GM21360 (cell line): ENCODE results near the gene PTPRU.
"Not testable (repeated sequence)": the region's sequence is repeated elsewhere in the genome, so short reads cannot be mapped to it uniquely, and the experiment has no call there.

ENCODE experiments used
- ATAC-seq: cut with Tn5 transposase; IDR thresholded peaks from one replicate; pipeline ENCODE4 v1.9.1; 2021; ENCODE audit warnings: mild to moderate bottlenecking, moderate library complexity; ENCODE audit not compliant: unreplicated experiment

The PTPRU gene

GRCh38 chr1:29312469-29313461 lies 76.4 kb downstream of the PTPRU start:
- ATAC-seq: no peak

- not testable (repeated sequence) for ATAC-seq
These were observed 78.4 kb downstream of the PTPRU start for GRCh38 chr1:29314685-29315084.

- no peak for ATAC-seq
These were observed 78.9 kb downstream of the PTPRU start for GRCh38 chr1:29315262-29315661.

- ATAC-seq: no peak
These were observed 79.6 kb downstream of the PTPRU start for GRCh38 chr1:29315876-29316275.

- ATAC-seq: no peak
These were observed 81.0 kb downstream of the PTPRU start for GRCh38 chr1:29317063-29317915.

- ATAC-seq: no peak
These were observed 81.7 kb downstream of the PTPRU start for GRCh38 chr1:29317916-29318530.

- no peak for ATAC-seq
These were observed 82.4 kb downstream of the PTPRU start for GRCh38 chr1:29318724-29319123.

- ATAC-seq: no peak
These were observed 83.2 kb downstream of the PTPRU start for GRCh38 chr1:29319300-29320110.

- ATAC-seq: no peak
These were observed 84.0 kb downstream of the PTPRU start for GRCh38 chr1:29320156-29320940.

GRCh38 chr1:29321176-29321575 lies 84.9 kb downstream of the PTPRU start:
- no peak for ATAC-seq

- no peak for ATAC-seq
These were observed 85.9 kb downstream of the PTPRU start for GRCh38 chr1:29322147-29322694.

GRCh38 chr1:29322861-29323585 lies 86.7 kb downstream of the PTPRU start:
- ATAC-seq: no peak

- no peak for ATAC-seq
These were observed 87.3 kb downstream of the PTPRU start for GRCh38 chr1:29323636-29324035.

GRCh38 chr1:29324202-29324601 lies 87.9 kb downstream of the PTPRU start:
- ATAC-seq: no peak

GRCh38 chr1:29324771-29325351 lies 88.5 kb downstream of the PTPRU start:
- no peak for ATAC-seq

- no peak for ATAC-seq
These were observed 89.4 kb downstream of the PTPRU start for GRCh38 chr1:29325675-29326074.

- no peak for ATAC-seq
These were observed 89.8 kb downstream of the PTPRU start for GRCh38 chr1:29326123-29326522.

GRCh38 chr1:29327223-29327935 lies 91.1 kb downstream of the PTPRU start:
- ATAC-seq: no peak
